Measurements from ENCODE around the gene LDB2.

LDB2 gene

DNA sequence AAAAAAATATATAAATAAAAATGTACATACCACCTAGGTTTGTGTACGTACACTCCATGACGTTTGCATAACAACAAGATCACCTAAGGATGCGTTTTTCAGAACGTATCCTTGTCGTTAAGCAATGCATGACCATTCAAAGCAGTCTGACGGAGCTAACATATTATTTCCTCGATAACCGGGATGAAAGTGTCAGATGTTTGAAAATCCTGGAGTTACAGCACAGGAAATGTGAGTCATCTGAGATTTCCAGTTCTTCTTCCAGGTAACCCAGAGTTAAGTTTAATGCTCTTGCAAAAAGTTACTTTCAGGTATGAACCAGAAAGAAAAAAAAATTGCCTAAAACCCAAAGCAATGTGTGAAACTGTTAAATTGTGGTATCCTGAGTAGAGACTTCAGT is 107.9 kb downstream of the LDB2 start:
- no peak for DNase-seq

GRCh38 chr4:16788868-16789267 is 109.6 kb downstream of the LDB2 start:
- DNase-seq, result no peak

GRCh38 chr4:16785793-16786527 is 112.5 kb downstream of the LDB2 start:
- no peak for DNase-seq

DNA sequence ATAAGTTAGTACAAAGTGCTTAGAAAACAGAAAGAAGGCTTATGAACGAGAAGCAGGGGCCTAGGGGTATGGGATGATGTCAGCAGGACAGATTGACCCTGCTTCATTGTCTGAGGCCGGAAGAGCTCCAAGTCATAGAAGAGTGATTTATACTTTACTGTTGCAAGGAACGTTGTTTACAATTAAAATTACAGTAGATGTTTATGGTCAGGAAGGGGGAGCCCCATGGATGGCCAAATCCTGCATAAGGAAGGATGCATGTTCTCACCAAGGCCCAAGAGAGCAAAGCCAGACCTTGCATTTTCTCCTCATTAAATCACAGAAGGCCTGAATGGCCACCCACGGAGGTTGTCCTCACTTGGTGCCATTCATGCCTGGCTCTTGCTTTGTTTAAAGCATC is 115.3 kb downstream of the LDB2 start:
- no peak for DNase-seq

DNA sequence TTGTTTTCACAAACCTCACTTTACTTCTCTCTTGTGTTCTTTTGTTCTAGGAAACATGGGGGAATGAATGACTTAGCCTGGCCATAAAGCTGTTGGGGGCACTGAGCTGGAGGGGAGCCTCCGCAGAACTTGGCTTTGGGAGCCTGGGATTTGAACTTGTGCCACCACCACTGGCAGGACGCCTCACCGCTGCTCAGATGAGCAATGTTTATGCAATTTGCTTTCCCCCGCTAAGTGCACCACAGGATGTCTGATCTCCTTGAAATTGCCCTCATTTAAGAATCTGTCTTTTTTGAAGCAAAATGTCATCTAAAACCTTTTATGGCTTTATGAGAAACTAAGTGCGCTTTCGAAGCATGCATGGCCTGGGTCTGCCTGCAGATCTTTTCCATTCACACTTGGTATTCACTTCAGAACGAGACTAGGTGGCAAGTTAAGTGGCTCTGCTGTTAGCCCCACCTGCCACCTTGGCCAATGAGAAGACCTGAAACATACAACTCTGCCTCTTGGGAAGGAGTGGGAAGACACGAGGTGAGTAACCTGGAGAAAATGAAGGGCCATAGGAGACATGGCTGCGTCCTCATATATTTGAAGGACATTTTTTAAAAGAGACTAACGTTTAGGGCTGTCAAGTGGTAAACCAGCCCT is 119.3 kb downstream of the LDB2 start:
- no peak for DNase-seq

- no peak for DNase-seq
Observed at GRCh38 chr4:16777726-16778125, 120.7 kb downstream of the LDB2 start.

DNA sequence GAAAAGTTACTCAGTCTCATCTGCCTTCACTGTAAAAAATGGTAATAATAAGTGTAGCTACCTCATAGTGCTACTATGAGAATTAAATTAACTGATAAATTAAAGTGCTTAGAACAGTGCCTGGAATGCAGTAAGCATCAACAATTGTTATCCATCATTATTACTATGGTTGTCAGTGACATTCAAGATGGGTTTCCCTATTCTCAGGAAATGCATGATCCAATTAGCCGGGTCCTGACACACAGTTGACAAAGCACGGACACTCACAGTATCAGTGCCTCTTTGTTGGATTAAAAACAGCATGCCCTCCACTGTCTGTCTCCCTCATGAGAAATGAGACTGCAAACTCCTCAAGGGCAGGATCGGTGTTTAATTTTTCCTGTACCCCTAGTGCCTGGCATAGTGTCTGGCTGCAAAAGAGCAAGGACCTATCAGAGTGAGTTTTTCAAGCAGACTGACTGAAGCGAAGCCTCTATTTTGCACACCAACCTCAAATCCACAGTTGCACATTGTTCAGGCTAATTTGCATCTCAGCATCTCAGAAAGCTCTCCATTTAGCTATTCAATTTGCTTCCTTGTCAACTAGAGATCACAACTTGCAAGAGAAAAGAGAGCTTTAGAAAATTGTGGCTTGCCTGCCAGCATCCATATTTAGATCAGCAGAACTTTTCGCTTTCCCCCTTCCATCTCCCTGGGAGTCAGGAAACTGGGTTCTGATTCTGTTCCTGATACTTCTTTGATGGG is 122.9 kb downstream of the LDB2 start:
- DNase-seq, result no peak

DNA sequence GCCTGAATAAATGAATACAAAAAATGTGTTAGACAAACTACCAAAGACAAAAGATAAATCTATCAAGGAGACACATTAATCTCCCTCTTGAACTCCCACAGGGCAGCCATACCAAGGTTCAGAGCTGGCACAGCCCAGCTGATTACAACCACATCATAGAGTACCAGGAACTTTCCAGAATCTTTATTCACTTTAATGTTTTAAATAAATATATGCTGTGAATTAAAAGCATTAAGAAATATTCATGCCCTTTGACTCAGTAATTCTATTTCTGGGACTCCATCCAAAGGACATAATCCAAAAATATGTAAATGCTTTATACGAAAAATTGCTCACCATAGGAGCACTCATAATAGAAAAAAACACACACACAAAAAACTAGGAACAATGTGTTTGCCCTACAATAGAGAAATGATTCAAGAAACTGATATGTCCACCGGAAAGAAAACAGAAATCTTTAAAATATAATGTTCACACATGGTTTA is 126.0 kb downstream of the LDB2 start:
- DNase-seq, result no peak

- no peak for DNase-seq
Observed at GRCh38 chr4:16770710-16771285, 127.6 kb downstream of the LDB2 start.

- no peak for DNase-seq
Observed at GRCh38 chr4:16767861-16768260, 130.6 kb downstream of the LDB2 start.

GRCh38 chr4:16767251-16767650 is 131.2 kb downstream of the LDB2 start:
- DNase-seq, result no peak

DNA sequence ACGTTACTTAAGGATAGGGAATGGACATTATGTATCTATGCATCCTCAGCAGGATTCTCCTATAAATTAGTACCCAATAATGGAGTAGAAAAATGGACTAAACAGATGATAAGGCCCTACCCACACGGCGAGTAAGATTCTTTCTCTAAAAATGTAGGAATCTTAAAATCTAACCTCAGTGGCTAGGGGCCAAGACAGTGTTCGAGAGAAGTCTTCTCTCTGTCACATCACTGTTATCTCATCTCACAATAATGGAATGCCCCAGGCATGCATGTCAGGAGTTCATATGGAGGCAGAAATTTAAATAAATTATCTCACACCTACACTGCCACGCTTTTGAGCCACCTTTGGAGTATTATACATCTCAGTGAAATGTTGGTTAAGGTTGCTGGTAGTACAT is 132.9 kb downstream of the LDB2 start:
- DNase-seq, result no peak

- DNase-seq, result peak; percentile 35
Observed at GRCh38 chr4:16764622-16765021, 133.8 kb downstream of the LDB2 start.

- DNase-seq, result no peak
Observed at GRCh38 chr4:16760617-16761363, 137.7 kb downstream of the LDB2 start.

GRCh38 chr4:16759931-16760582 is 138.4 kb downstream of the LDB2 start:
- no peak for DNase-seq

- DNase-seq, result no peak
Observed at GRCh38 chr4:16758816-16759215, 139.6 kb downstream of the LDB2 start.

DNA sequence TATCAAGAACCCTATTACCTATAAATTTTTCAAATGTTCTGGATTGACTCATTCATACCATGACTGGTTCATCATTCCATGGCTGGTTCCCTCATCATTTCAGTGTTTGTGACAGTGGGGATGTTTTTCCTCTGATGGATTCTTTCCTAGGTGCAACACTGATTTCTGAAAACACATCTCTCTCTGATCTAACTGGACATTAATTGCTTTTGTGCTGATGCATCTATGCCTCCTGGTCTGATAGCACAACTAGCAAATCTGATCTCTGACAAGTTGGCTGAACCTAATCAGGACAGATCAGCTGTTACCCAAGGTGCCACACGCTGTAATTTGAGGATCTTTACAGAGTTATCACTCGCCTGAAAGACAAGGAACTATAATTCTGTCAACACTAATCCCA is 140.2 kb downstream of the LDB2 start:
- no peak for DNase-seq

GRCh38 chr4:16757080-16757521 is 141.3 kb downstream of the LDB2 start:
- DNase-seq, result peak; percentile 12

DNA sequence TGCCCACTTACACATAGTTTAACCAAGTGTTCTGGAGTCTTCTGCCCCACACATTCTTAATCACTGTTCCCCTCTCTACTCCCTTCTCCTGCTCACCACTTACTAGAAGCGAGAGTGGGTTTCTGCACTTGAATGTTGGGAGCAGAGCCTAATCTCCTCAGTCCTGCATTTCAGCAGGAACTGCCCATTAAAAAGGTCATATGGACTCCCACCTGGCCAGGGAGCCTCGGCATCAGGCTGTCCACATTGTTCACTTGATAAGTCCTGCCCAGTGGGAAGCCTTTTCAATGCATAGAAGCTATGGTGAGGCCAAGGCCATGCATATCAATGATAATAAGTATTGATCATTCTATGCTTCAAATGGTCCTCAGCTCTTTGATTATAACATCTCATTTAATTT is 144.3 kb downstream of the LDB2 start:
- no peak for DNase-seq

GRCh38 chr4:16752150-16752549 is 146.3 kb downstream of the LDB2 start:
- no peak for DNase-seq

GRCh38 chr4:16750882-16751642 is 147.4 kb downstream of the LDB2 start:
- no peak for DNase-seq

Data from DMS53 (cell line).